Body of pancreas (tissue), 2 donors: ENCODE measurements around the gene UPF3B. TPM values are rescaled to one million over a fixed set of nuclear protein-coding genes. Genes with fewer than 3 reads are reported as not detected.

Experiments used
- small RNA-seq: library from RNA; depleted of rRNA; stranded (forward); fragments of <200 nt; gene quantifications from one replicate; pipeline ENCODE3, GENCODE V24; 2016
- total RNA-seq, 2 donors: library from RNA; depleted of rRNA; stranded (reverse); fragments of >200 nt; gene quantifications; one replicate each; pipeline ENCODE4 v1.1.0, GENCODE V29; 2016

The UPF3B gene
- total RNA-seq, 2 donors from 2014 or later: 2.6 to 4.2 TPM

Small RNA genes within 50 kb of the gene (small RNA-seq; reads per million reads assigned to genes)
- gene SNORA69: not detected

Other genes starting within 250 kb of the UPF3B start
- 1 to 10 TPM; 3.9 to 4.0 TPM for gene NKRF, start 246.5 kb downstream of the UPF3B start, total RNA-seq
- gene SEPTIN6, start 159.8 kb downstream of the UPF3B start, total RNA-seq: 1 to 10 TPM; 4.9 to 6.7 TPM
- 1 to 10 TPM in 1 of 2 donors, not detected in 1; 2.6 TPM for gene SOWAHD, start 94.4 kb downstream of the UPF3B start, total RNA-seq
- gene RPL39, start 61.3 kb downstream of the UPF3B start, total RNA-seq: 100 to 1,000 TPM; 497 to 592 TPM
- 10 to 100 TPM in 1 of 2 donors, 1 to 10 TPM in 1; 9.1 to 10.5 TPM for gene RNF113A, start 18.8 kb upstream of the UPF3B start, total RNA-seq
- gene NDUFA1, start 18.9 kb upstream of the UPF3B start, total RNA-seq: 10 to 100 TPM; 13.5 to 15.6 TPM
- not detected for gene AKAP14, start 42.9 kb upstream of the UPF3B start, total RNA-seq
- gene NKAP, start 90.8 kb upstream of the UPF3B start, total RNA-seq: 1 to 10 TPM; 3.6 to 5.3 TPM
- gene RHOXF2B, start 224.7 kb upstream of the UPF3B start, total RNA-seq: not detected